KOPT-K1 (cell line): Measurements from ENCODE around the gene EHD1.
A peak's percentile ranks its signal among the peaks of the same experiment; 100 is the strongest.

Source experiments
- H3K27ac ChIP-seq: fragments of 200-600 bp; sonication (generic); 2 replicates; pipeline ENCODE4 v1.5.1; 2016; ENCODE audit warnings: antibody characterized with exemption, mild to moderate bottlenecking, low read depth, low read length; ENCODE audit not compliant: poor library complexity, severe bottlenecking
- H3K36me3 ChIP-seq: fragments of 200-600 bp; sonication (generic); 2 replicates; pipeline ENCODE4 v1.5.1; 2017; ENCODE audit warnings: antibody characterized with exemption, mild to moderate bottlenecking, low read length, moderate library complexity; ENCODE audit not compliant: insufficient read depth
- H3K9me3 ChIP-seq: fragments of 200-600 bp; sonication (generic); 2 replicates; pipeline ENCODE4 v1.5.1; 2017; ENCODE audit warnings: antibody characterized with exemption, low read length, mild to moderate bottlenecking; ENCODE audit not compliant: insufficient read depth, poor library complexity, severe bottlenecking

EHD1 gene

DNA sequence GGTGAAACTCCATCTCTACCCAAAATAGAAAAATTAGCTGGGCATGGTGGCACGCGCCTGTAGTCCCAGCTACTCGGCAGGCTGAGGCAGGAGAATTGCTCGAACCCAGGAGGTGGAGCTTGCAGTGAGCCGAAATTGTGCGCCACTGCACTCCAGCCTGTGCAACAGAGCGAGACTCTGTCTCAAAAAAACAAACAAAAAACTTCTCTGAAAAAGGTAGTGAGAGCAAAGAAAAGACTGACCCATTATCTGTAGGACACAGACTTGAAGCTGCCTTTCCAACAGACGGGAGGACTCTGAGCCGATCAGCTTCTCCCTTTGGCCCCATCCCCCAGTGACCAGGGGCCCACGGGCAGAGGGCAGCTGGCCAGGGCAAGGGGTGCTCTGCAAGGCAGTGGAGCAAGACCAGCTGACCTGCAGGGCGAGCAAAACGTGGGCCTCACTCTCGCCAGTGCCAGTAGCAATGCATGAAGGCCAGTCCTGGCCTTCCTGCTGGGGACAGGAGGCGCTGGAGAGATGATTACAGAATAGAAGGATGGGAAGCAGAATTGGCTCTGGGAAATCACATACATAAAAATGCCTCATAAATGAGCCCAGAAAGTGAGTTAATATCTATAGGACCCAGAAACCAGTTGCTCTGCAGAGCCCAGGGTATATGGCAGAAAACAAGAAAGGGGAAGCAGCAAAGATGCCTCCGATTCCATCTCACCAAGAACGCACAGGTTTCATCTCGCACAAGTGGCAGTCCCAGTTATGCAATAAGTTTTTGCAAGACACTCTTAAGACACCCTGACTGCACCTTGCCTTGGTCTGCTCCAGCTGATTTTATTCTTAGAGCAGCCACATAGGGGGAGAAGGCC, 2.8 kb downstream of the EHD1 start:
- no peak overlapping the region for H3K27ac ChIP-seq

DNA sequence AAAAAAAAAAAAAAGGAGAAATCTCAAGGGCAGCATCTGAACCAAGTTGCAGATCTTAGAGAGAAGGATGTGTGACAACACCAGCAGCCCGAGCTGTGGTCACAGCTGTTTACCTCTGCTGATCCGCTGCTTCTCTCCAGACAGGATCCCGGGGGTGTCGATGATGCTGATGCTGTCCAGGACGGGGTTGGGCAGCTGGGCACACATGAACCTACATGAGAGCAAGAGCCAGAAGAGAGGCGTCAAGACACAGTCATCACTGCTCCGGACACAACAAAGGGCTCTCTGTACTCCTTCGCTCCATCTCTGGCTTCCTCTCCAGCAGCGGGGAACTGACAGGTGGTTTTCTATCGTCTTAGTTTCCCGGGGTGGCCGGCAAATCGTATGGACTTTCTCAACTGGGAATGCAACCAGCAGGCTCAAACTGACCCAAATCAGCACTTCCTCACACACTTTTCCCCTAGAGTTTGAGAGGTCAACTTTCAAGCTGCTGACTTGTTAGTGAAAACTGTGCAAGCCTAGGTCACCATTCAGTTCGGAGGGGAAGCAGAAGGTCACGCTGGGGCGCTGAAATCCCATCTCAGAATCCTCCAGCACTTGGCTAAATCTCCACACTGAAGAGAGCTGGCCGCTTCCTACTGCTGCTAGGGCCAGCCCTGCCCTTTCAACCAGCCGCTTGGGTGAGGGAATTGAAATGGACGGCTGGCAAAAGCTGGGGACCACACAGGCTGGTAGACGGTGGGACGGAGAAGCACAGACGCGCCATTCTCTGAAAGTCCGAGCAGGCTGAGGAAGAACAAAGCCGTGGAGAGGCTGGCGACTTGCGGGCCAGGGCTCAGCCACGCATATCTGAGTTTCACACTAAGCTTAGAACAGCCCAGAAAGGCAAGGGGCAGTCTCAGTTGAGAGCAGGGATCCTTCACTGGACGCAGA, 3.8 kb downstream of the EHD1 start:
- Histone ChIP-seq H3K36me3 (peaks cover 60% of the 10 kb centered on the region), H3K27ac (no peak overlapping the region), H3K9me3 (no peaks in the 10 kb centered on the region)

More for the DNA sequence above, 2.8 kb downstream of the EHD1 start:
- peaks cover 55% of the 10 kb centered on the region for H3K36me3 ChIP-seq
- no peaks in the 10 kb centered on the region for H3K9me3 ChIP-seq

DNA sequence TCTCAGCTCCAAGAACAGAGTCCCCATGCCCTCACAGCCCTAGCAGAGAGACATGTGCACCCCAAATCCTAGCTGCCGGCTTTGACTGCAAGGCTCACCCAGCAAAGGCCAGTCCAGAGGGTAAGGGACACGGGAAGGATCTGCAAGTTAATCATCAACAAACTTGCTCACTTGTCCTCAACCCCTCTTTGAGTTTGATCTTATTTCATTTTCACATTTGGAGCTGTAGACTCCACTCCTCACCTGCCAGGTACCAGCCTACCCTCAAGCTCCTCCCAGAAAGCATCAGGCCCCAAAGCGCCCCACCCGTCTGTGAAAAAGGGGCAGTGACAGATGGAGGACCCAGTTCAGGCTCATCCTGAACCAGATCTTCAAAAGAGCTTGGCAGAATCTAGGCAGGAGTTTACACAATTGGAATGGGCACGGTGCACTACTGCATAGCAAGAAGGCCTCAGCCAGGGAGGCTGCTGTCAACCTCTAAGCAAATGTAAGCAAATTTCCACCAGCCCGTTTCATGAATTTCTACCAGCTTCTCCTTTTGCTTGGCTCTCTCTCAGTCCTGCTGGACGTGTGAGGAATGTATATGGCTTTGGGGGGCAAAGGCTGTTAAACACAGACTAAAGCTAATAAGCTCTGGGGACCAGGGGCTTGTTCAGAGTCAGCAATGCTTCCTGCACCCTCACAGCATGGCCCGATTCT, 5.5 kb downstream of the EHD1 start:
- Histone ChIP-seq H3K36me3 (peaks cover 65% of the 10 kb centered on the region), H3K27ac (no peak overlapping the region), H3K9me3 (no peaks in the 10 kb centered on the region)

DNA sequence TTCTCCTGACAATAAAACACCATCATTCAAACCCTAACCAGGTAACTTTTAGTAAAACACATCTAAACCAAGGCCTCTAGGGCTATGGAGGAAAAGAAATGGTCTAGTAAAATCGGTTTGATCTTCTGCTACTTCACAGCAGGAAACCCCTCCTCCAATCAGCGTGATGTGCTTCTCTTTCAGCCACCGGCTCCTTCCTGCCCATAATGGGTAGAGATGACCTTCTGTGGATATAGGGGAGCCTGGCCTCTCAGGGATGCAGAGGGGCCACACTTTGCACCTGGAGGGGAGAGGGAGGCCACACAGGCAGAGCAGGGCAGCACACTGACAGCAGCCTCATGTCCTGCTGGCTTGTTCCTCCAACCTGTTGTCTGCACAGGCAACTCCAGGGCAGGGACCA, 6.9 kb downstream of the EHD1 start:
- Histone ChIP-seq H3K27ac (no peak overlapping the region), H3K36me3 (peaks cover 68% of the 10 kb centered on the region), H3K9me3 (no peaks in the 10 kb centered on the region)

DNA sequence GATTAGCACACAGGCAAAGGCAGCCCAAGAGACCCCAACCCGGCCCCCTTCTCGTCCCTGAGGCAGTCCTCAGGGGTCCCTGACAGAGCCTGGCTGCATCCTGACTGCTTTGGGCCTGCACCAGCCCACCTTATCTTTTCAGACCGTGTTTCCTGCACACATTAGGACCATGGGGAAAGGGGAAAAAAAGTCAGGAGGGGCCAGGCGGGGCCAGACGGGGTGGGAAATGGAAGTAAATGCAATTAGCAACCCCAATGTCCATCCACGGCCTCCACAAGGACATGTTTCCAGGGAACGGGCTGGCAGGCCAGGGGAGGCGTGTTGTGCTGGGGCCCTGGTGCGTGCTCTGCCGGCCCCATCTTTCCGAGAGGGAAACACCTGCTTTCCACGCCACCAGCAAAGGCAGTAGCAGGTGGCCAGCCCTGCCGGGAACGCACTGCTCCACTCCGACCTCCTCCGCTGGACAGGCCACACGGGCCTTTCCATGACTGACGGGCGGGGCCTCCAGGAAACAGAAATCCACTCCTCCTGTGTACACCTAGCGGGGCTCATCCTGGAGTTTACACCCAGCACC, 7.4 kb downstream of the EHD1 start:
- peaks cover 63% of the 10 kb centered on the region for H3K36me3 ChIP-seq
- peak overlapping the region; percentile 53 for H3K27ac ChIP-seq

DNA sequence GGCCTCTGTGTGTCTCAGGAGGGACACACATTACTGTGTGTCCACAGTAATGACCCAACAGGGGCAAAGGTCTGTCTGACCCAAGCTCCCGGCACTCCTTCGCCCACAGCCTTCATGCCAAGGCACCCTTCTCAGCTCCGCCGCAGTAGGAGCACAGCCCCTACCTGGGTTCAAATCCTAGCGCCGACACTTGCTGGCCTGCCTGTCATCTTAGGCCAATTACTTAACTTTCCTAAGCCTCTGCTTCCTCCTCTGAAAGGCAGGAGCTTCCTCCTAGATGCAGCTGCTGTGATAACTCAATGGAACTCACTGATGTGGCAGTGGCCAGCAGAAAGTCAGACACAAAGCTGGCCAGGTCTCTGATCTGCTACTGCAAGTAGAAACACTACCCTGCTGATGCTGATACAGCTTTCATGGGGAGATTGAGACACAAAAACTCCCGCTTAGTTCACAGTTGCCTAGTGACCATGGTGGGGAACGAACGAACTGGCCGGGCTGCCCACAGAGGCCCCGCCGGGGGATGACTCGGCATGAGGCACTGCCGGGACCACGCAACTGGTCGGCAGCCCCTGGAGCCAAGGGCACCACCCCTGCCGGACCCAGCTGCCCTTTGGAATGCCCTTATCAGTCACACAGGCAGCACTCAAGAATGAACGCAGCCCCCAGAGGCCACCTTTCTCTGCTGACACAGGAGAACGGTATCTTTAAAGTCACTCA, 8.1 kb downstream of the EHD1 start:
- H3K9me3 ChIP-seq = no peaks in the 10 kb centered on the region
- H3K36me3 ChIP-seq = peaks cover 57% of the 10 kb centered on the region
- H3K27ac ChIP-seq = peak overlapping the region; percentile 53

More for the DNA sequence above, 7.4 kb downstream of the EHD1 start:
- H3K9me3 ChIP-seq = no peaks in the 10 kb centered on the region

DNA sequence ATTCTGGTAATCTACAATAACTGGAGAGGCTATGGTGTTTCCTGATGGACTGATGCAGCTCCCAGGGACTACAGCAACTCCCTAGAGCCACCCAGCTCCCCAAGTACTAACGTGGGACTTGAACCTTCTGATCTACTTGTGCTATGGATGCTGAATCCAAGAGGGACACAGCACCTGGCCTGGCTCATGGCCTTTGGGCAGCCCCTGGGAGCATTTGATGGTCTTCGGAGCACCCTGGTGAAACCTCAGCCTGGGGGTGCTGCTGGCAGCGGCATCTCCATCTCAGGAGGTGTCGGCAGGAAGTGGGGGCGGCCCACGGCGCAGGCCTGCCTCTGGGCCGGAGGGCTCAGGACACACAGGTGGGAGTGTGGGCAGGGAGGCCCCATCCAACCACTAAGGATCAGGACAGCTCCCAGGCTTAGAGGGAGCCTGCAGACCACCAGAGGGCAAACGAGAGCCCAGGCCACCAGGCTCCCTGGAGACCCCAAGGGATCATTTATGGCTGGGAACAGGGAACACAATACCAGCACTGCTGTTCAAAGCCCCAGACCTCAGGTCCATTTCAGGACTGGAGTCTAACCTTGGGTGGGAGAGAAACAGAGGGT, 8.7 kb downstream of the EHD1 start:
- peaks cover 50% of the 10 kb centered on the region for H3K36me3 ChIP-seq
- H3K9me3 ChIP-seq = no peaks in the 10 kb centered on the region
- H3K27ac ChIP-seq = peak overlapping the region; percentile 53

DNA sequence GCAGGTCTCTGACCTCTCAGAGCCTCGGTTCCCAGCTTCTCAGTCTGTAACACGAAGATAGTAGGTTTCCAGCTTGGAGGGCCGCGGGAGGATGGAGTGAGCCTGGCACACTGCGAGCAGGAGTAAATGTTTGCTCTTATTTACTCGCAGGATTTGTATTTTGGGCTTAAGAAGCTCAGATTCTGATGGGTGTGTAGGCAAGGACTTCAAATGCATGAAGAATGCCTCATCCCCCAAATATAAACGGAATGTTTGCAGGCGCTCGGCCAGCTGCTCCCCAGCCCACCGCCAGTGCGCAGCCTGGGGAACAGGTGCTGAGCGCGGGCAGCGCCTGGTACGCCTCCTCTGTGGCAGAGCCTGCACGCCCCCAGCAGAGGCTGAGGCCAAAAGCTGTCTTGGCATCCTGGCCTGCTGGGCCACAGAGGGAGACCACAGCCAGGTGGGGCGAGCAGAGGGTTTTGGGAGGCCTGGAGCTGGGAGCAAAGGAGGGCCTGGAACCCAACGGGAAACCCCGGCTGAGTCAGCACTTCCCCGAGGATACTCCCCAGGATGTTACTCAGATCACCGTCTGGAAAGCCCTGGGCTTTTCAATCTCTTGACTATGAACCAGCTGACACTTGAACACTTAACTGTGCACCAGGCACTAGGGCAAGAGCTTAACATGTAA, 9.4 kb downstream of the EHD1 start:
- Histone ChIP-seq H3K36me3 (peaks cover 44% of the 10 kb centered on the region), H3K9me3 (no peaks in the 10 kb centered on the region), H3K27ac (peak overlapping the region; percentile 53)

DNA sequence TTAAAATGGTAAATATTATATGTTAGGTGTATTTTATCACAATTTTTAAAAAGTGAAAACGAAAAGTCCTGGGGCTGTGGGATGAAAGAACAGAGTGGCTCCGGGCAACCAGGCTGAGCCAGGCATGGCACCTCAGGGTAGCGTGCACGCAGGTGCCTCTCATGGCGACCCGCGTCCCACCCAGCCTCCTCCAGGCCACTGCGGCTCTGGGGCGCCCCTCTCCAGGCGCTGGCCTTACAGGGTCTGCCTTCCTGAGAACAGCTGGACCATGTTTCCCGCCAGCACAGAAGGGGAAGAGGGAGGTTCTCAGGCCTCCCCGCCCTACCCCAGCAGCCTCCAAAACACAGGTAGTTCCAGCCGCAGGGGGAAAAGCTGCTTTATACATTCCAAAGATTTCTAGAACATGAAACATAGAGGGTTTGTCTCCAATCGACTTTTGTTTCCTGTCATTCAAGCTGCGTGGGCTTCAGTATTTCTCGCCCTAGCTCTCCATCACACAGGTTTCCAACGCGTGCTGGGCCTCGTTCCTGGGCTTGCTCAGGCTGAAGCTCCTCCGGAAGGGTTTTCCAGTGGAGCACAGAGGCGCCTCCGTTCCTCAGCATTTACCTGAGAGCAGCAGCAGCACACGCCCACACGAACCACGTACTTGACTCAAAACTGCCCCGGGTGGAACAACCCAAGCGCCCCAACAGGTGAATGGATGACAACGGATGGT, 10.5 kb downstream of the EHD1 start:
- peaks cover 36% of the 10 kb centered on the region for H3K36me3 ChIP-seq
- peak overlapping the region; percentile 53 for H3K27ac ChIP-seq
- H3K9me3 ChIP-seq = no peaks in the 10 kb centered on the region

DNA sequence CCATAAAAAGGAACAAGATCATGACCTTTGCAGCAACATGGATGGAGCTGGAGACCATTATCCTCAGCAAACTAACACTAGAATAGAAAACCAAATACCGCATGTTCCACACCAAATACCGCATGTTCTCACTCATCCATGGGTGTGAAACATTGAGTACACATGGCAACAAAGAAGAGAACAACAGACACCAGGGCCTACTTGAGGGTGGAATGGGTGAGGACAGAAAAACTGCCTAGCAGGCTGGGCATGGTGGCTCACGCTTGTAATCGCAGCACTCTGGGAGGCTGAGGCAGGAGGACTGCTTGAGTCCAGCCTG, 12.3 kb downstream of the EHD1 start:
- H3K27ac ChIP-seq = no peak overlapping the region
- H3K9me3 ChIP-seq = no peaks in the 10 kb centered on the region
- peaks cover 18% of the 10 kb centered on the region for H3K36me3 ChIP-seq

DNA sequence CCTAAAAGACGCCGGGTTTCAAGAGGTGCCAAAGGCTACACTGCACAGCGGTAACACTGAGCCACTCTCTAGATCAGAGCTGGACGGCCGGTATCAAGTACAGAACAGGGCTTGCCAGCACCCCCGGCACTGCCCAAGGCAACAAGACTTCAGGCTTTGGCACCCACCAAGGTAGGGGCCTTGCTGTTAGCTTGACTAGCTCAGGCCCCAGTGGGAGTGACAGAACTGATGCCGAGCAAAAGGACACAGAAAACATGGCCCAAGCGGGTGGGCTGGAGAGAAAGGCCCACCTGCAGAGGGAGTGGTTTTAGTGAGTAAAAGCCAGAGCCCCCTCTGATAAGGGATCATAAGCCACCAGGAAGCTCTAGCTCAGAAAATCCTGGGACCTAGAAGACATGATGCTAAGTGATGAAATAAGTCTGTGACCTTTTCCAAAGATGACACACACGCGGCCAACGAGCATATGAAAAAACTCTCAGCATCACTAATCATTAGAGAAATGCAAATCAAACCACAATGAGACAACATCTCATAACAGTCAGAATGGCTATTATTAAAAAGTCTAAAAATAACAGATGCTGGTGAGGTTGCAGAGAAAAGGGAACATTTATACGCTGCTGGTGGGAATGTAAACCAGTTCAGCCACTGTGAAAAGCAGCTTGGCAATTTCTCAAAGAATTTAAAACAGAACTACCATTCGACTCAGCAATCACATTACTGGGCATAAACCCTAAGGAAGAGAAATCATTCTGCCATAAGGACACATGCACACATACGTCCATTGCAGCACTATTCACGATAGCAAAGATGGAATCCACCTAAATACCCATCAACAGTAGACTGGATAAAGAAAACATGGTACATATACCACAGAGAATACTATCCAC, 12.9 kb downstream of the EHD1 start:
- Histone ChIP-seq H3K27ac (peak overlapping the region; percentile 32), H3K9me3 (no peaks in the 10 kb centered on the region), H3K36me3 (peaks cover 12% of the 10 kb centered on the region)

DNA sequence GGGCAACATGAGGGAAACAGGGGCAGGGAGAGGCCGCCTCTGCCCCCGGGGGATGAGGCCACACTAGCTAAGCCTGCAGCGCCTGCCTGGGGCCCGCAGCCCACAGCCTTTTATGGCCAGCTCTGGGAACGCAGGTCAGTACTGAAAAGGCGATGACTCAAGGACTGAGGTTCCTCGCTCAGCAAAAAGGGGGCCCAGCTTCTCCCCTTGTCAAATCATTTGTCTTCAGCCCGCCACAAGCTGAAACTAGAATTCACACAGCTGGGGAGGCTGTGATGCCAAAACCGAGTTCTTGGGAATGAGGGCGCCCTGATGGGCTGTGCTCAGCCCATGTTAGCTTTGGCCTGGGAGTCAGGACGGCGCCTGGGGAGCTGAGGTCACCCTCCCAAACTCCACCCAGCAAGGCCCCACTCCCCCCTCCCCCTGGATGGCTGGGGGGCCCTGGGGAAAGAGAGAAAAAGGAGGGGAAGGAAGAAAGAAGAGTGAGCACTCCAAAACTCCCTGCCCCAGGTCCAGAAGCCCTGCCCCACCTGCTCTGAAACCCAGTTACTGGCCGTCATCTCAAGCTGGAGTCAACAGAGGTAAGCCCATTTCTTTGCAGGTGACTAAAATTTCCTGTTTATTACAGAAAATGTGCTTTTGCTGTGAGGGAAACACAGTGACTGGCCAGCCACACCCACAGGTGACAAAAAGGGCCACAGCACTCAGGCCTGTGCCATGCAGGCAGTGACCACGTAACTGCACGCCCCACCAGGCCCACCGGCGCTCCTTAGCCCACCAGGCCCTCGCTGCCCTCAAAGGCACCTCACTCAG, 13.7 kb downstream of the EHD1 start:
- H3K9me3 ChIP-seq = no peaks in the 10 kb centered on the region
- peak overlapping the region; percentile 32 for H3K27ac ChIP-seq
- peaks cover 8% of the 10 kb centered on the region; the same call in 1 of the 2 replicates for H3K36me3 ChIP-seq
